Endothelial cell of umbilical vein (primary cell): ENCODE results near the gene MRGPRG.

ENCODE experiments used
- POLR2AphosphoS5 ChIP-seq: IDR thresholded peaks from 2 replicates; pipeline ENCODE4 v1.6.1; 2012; ENCODE audit warnings: low read depth, mild to moderate bottlenecking, control low read depth, low read length, moderate library complexity; ENCODE audit not compliant: insufficient read depth
- TF ChIP-seq, protein P1 (sequence below), 2 donors: IDR thresholded peaks; 1 replicate in 1 of 2; 2 replicates in 1 of 2; pipeline ENCODE4 v1.5.1; 2011; ENCODE audit warnings: low read length in 2 of 2, mild to moderate bottlenecking in 2 of 2, moderate library complexity in 2 of 2, control low read depth in 1 of 2, inconsistent platforms in 1 of 2, low read depth in 1 of 2; ENCODE audit not compliant: insufficient read depth in 1 of 2; ENCODE audit errors: extremely low read depth in 1 of 2

DNA sequence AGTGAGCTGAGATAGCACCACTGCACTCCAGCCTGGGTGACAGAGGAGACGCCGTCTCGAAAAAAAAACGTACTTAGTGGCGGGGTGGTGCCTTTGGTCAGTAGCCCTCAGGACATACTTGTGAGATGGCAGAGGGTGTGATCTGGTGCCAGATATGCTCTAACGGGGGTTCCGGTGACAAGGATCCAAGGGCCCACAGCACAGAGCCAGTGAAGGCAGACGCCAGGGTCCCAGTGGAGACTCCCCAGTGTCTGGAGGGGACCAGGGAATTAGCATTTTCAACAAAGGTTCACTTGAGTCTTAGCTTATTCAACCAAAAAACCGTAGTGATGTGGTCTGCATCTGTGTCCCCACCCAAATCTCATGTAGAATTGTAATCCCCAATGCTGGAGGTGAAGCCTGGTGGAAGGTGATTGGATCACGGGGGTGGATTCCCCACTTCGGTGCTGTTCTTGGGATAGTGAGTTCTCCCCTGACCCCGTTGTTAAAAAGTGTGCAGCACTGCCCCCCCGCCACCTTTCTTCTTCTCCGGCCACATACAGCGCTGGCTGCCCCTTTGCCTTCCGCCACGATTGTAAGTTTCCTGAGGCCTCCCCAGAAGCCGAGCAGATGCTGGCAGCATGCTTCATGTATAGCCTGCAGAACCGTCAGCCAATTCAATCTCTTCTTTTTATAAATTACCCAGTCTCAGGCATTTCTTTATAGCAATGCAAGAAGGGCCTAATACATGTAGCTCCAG, 26.9 kb downstream of the MRGPRG start:
- TF ChIP-seq, protein P1, sequence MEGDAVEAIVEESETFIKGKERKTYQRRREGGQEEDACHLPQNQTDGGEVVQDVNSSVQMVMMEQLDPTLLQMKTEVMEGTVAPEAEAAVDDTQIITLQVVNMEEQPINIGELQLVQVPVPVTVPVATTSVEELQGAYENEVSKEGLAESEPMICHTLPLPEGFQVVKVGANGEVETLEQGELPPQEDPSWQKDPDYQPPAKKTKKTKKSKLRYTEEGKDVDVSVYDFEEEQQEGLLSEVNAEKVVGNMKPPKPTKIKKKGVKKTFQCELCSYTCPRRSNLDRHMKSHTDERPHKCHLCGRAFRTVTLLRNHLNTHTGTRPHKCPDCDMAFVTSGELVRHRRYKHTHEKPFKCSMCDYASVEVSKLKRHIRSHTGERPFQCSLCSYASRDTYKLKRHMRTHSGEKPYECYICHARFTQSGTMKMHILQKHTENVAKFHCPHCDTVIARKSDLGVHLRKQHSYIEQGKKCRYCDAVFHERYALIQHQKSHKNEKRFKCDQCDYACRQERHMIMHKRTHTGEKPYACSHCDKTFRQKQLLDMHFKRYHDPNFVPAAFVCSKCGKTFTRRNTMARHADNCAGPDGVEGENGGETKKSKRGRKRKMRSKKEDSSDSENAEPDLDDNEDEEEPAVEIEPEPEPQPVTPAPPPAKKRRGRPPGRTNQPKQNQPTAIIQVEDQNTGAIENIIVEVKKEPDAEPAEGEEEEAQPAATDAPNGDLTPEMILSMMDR (IDR thresholded peaks at IDR 0.05; ENCODE audit: extremely low read depth in 1 of 2, insufficient read depth in 1 of 2, low read depth in 1 of 2, low read length in 2 of 2) = no peak
- no peak for TF ChIP-seq POLR2AphosphoS5
